Naive B cell (primary cell): Measurements from ENCODE around the gene PLA2G6. TPM values are rescaled to one million over a fixed set of nuclear protein-coding genes. Genes with fewer than 3 reads are reported as not detected.
A peak's percentile ranks its signal among the peaks of the same experiment; 100 is the strongest.

Source experiments
- ATAC-seq, 2 donors: fragments of 150-1000 bp; cut with Tn5 transposase; 2 replicates each; pipeline ENCODE4 v1.10.0; 2021; ENCODE audit warnings: low read depth in 2 of 2, mild to moderate bottlenecking in 2 of 2, moderate library complexity in 2 of 2
- DNase-seq: peaks from one replicate; pipeline ENCODE4 v3.0.0; 2022
- H3K27ac Mint-ChIP-seq, 6 donors: one replicate each; pipeline ENCODE4 v1.8.0; 2020 to 2022; ENCODE audit warnings: mild to moderate bottlenecking in 6 of 6, mixed read lengths in 6 of 6, moderate library complexity in 5 of 6, inconsistent platforms in 2 of 6
- H3K27me3 Mint-ChIP-seq, 3 donors: one replicate each; pipeline ENCODE4 v1.8.0; 2021 to 2022; ENCODE audit warnings: mixed read lengths in 3 of 3, mild to moderate bottlenecking in 1 of 3
- H3K36me3 Mint-ChIP-seq, 2 donors: one replicate each; pipeline ENCODE4 v1.8.0; 2020 to 2022; ENCODE audit warnings: mixed read lengths in 2 of 2, inconsistent platforms in 1 of 2, mild to moderate bottlenecking in 1 of 2
- H3K4me1 Mint-ChIP-seq, 3 donors: one replicate each; pipeline ENCODE4 v1.8.0; 2020 to 2022; ENCODE audit warnings: mixed read lengths in 3 of 3, inconsistent platforms in 1 of 3, mild to moderate bottlenecking in 1 of 3, moderate library complexity in 1 of 3
- H3K4me3 Mint-ChIP-seq, 8 donors: one replicate each; pipeline ENCODE4 v1.8.0; 2020 to 2022; ENCODE audit warnings: mild to moderate bottlenecking in 8 of 8, mixed read lengths in 8 of 8, moderate library complexity in 8 of 8, inconsistent platforms in 2 of 8
- H3K9me3 Mint-ChIP-seq, 7 donors: one replicate each; pipeline ENCODE4 v1.8.0; 2020 to 2022; ENCODE audit warnings: mixed read lengths in 7 of 7, mild to moderate bottlenecking in 5 of 7, inconsistent platforms in 2 of 7, moderate library complexity in 1 of 7
- polyA plus RNA-seq, 6 donors: library from polyadenylated mRNA; unstranded; fragments of 300-500 nt; fragmentation: Illumina TruSeq; gene quantifications; one replicate each; pipeline ENCODE4 v1.2.3, GENCODE V29; 2021; ENCODE audit warnings: low read depth in 6 of 6

PLA2G6 gene
- polyA plus RNA-seq, 6 donors from 2014 or later = 2.7 to 7.6 (median 3.9) TPM; not detected in 1

DNA sequence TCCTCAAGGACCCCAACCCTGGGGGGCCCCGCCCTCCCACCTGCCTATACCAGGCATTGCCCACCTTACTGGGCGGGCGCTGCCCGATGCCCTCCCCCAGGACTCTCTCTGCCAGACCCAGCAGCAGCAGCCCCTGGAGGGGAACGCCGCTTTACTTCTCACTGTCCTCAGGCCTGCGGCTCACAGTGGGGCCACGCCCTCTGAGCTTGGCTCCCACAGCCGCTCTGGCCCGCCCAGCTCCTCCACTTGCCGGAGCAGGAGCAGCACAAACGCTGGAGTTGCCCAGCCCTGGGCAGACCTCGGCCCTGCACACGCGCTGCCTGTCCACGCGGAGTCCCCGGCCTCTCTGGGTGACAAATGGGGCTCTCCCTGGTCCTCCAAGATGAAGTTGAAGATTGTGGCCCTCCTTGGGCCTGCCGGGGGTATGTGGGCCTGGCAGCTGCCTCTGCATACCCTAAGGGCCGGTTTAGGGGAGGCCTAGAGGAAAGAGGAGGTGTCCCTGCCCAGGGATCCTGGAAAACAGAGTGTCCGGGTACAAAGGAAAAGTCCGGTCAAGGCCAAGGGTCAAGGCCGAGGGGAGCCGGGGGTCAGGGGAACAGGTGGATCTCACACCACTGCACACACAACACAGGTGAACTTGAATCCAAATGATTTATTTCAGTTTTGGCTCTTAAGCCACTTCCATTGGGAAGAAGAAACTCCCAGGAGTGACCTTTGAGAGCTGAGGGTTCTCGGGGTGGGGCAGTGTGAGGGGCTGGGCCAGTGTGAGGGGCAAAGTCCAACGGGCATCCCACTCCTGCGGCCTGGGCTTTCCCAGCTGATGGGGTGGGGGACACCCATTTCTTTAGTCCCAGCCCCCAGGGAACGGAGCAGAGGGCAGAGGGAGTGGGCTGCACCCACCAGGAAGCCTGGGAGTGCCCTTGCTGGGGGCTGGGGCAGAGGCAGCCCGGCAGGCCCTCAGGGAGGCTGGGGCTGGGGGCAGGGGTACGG, 70.5 kb downstream of the PLA2G6 start:
- ATAC-seq = no peak
- H3K4me1 Mint-ChIP-seq = peaks cover 5 to 10% (median 7%) of the 10 kb centered on the region in 3 donors
- no peak for DNase-seq
- H3K27ac Mint-ChIP-seq = no peak overlapping the region
- no peaks in the 10 kb centered on the region for H3K9me3 Mint-ChIP-seq
- H3K4me3 Mint-ChIP-seq = peak overlapping the region in 1 of 8 donors; percentile 29
- H3K27me3 Mint-ChIP-seq = no peaks in the 10 kb centered on the region
- H3K36me3 Mint-ChIP-seq = peaks cover 0 to 7% of the 10 kb centered on the region in 2 donors

DNA sequence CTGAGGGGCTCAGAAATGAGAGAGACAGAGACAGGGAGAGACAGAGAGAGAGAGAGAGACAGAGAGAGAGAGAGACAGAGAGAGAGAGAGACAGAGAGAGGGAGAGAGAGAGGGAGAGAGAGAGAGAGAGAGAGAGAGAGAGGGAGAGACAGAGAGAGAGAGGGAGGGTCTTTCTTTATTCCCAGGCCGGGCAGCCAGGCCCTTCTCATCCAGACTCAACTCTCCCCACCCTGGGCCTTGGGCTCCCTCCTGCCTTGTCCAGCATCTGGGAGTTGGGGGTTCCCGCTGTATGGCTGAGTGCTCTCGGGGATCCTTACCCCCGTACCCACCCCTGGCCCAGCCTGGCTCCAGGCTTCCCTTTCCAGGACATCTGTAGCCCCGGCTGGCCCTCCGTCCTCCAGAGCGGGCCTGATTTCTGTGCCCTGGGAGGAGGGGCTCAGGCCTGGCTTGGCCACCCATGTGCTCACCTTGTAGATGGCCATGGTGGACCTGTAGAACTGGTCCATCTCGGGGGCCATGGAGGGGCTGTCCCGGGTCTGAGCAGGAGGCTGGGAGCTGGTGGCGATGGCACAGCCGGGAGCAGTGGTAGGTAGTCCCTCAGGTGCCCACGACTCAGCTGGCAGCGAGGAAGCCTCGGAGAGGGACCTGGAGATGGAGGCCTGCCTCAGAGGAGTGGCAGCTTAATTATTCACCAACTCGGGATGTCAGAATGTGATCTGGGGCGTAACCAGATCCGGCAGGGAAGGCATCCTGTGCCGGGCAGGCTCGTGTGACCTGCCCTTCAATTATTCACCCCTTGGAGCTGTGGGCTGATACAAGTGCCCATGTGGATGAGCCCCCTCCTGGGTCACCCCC, 71.4 kb downstream of the PLA2G6 start, which contains the start of gene BAIAP2L2:
Gene BAIAP2L2, minus strand, starts transcription at position 677 of the 855 bp plus-strand sequence. Its CDS starts 159 bp downstream, at position 518.
- ATAC-seq (no peak), DNase-seq (no peak)
- no peaks in the 10 kb centered on the region for H3K27me3 Mint-ChIP-seq
- H3K9me3 Mint-ChIP-seq = no peaks in the 10 kb centered on the region
- H3K4me3 Mint-ChIP-seq = peak within 1 kb of the TSS in 1 of 8 donors; percentile 29
- H3K27ac Mint-ChIP-seq = peak within 1 kb of the TSS in 3 of 6 donors; percentile 62 to 96 (median 87)
- peaks cover 5 to 10% (median 7%) of the 10 kb centered on the region in 3 donors for H3K4me1 Mint-ChIP-seq
- peaks cover 0 to 7% of the 10 kb centered on the region in 2 donors for H3K36me3 Mint-ChIP-seq

DNA sequence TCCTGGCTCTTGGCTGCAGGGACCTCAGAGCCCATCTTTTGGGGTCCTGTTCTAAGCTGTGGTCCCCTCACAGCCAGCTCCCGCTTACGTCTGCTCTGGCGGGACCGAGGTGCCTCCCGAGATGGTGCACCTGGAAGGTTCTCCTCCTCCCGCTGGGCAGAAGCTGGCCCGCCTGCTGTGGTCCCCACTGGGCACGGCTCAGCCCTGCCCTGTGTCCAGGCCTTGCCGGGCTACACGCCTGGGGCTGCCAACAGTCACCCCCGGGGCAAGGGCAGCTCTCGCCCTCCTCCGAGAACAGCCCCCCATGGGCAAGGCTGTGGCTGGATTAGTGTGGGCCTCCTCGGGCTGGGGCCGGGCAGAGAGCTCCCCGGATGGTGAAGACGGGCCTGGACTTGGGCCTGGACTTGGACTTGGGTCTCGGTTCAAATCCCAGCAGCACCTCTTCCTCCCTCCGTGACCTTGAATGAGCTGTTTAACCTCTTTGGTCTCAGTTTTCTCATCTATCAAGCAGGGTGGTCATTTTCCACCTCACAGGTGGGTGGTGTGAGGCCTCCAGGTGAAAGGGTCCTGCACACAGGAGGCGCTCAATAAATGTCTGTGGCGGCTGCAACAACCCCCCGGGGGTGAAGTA, 72.1 kb downstream of the PLA2G6 start:
- DNase-seq = no peak
- H3K4me3 Mint-ChIP-seq = no peak overlapping the region

DNA sequence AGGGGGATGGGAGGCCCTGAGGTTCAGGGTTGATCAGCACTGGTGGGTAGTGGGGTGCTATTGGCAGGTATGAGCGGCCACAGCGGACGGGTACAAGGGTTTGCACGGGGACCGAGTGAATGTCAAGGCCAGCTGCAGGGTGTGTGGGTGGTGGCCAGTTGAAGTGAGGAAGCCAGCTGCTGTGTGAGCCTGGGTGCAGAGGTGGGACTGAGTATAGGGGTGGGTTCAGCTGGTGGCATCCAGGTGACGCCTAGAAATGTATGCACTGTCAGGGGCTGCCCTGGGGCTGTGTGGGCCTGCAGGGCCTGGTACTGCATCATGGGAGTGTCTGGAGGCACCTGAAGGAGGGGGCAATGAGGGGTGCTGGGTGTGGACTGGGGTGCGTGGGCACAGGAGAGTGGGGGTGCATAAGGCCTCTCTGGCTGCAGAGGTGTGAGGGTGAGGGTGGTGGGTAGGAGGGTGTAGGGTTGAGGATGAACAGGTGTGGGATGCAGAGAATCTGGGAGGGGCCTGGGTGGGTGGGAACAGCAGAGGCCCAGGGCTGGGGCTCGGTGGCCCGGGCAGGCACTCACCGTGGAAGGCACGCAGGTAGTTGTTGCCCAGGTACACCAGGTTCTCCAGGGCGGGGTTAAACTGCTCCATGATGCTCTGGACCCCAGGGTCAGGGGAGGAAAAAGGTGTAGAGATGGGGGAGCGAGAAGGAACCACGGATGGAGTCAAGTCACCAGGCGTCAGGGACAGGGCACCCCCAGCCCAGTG, 72.9 kb downstream of the PLA2G6 start:
- no peaks in the 10 kb centered on the region for H3K27me3 Mint-ChIP-seq
- peak overlapping the region in 1 of 8 donors; percentile 1 for H3K4me3 Mint-ChIP-seq
- no peak for DNase-seq
- no peaks in the 10 kb centered on the region for H3K9me3 Mint-ChIP-seq
- H3K36me3 Mint-ChIP-seq = peaks cover 0 to 7% of the 10 kb centered on the region in 2 donors
- peaks cover 5 to 10% (median 7%) of the 10 kb centered on the region in 3 donors for H3K4me1 Mint-ChIP-seq
- ATAC-seq = peak in 1 of 2 donors; percentile 20
- peak overlapping the region in 1 of 6 donors; percentile 56 for H3K27ac Mint-ChIP-seq

More for the DNA sequence above, 72.1 kb downstream of the PLA2G6 start:
- Mint-ChIP-seq H3K27ac (peak overlapping the region in 3 of 6 donors; percentile 54 to 96 (median 87)), H3K36me3 (peaks cover 0 to 7% of the 10 kb centered on the region in 2 donors), H3K27me3 (no peaks in the 10 kb centered on the region), H3K4me1 (peaks cover 6 to 9% (median 8%) of the 10 kb centered on the region in 3 donors), H3K9me3 (no peaks in the 10 kb centered on the region)
- ATAC-seq = no peak

DNA sequence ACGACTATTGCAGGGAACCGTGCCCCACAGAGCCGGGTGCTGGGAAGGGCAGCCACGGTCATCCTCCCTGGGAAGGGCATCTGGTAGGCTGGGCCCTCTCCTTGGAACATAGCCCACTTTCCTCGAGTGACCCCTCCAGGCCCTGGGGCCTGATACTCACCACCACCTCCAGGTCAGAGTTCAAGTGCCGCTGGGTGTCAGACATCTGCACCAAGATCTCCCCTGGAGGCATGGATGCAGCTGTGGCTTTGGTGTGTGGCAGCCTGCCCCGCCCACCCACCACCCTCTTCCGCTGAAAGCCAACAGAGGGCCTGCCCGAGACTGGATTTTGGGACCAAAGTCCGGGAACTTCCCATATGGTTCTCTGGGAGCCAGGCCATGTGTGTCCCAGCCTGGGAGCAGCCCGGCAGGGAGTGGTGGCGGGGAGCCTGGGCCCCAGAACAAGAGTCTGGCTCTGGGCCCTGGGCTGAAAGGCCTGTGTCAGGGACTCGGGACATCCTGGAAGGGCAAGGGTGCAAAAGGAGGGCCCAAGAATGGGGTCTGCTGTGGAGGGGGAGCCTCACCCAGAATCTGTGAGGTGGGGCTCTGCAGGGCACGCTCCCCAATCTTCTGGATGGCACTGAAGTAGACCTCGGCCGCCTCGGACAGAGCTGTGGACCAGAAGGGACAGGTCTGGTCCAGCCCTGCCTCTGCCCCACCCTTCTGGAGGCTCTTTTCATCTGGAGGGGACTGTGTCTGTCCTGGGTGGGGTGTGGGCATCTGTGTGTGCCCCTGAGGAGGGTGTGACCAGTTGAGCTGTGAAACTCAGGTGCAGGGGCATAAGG, 73.7 kb downstream of the PLA2G6 start:
- no peaks in the 10 kb centered on the region for H3K27me3 Mint-ChIP-seq
- H3K4me1 Mint-ChIP-seq = peaks cover 3 to 10% (median 7%) of the 10 kb centered on the region in 3 donors
- peak overlapping the region in 1 of 8 donors; percentile 15 for H3K4me3 Mint-ChIP-seq
- no peaks in the 10 kb centered on the region for H3K9me3 Mint-ChIP-seq
- no peak overlapping the region for H3K27ac Mint-ChIP-seq
- no peak for DNase-seq
- ATAC-seq = no peak
- peaks cover 0 to 4% of the 10 kb centered on the region in 2 donors for H3K36me3 Mint-ChIP-seq

DNA sequence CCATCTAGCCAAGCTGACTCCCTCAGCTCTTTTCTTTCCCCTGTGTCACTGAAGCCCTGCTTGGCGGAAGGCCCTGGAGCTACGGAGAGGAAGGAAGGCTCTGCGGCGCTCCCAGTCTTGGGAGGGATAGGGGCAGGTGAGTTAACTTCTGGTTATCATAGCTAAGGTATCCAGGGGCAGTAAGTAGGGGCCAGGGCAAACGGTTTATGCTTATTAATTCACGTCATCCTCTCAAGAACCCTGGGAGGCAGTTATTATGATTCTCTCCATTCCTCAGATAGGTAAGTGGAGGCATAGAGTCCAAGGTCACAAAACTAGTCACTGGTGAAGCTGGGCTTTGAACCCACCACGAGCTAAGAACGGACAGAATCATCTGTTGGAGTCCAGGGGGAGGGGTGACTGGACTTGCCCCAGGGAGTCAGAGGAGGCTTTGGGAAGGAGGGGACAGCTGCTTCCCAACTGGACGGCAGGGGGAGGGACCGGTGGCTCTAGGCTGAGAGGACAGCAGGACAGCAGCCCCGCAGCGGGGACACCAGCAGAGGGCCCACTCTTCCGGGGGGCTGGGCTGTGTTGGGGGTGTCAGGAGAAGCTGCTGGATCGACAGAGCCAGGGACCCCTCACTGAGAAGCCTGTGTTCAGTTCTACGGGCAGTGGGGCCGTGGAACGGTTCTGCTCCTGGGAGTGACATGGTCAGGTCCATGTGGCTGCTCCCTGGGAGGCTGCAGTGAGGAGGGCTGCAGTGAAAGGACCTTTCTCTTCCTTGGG, 74.6 kb downstream of the PLA2G6 start:
- no peak for ATAC-seq
- Mint-ChIP-seq H3K9me3 (no peaks in the 10 kb centered on the region), H3K4me1 (peaks cover 0 to 10% (median 7%) of the 10 kb centered on the region in 3 donors), H3K4me3 (no peak overlapping the region), H3K36me3 (no peaks in the 10 kb centered on the region), H3K27me3 (no peaks in the 10 kb centered on the region), H3K27ac (peak overlapping the region in 1 of 6 donors; percentile 62)
- no peak for DNase-seq

DNA sequence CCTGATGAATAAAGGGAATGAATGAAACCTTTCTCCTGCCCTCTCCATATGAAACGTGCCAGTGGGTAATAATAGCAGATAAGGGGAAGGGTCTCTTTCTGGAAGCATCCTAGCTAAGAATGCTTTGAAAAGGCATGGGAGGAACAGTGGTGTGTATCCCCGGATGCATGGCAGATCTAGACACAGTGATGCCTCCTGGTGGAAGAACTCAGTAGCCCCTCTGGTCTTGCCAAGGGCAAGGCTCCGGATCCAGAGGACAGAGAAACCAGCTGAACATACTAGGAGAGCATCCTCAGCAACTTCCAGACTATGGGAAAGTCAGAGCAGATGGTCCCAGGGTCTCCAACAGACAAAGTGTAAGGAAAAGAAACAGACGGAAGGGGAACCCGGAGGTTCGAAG, 77.5 kb downstream of the PLA2G6 start:
- no peaks in the 10 kb centered on the region for H3K9me3 Mint-ChIP-seq
- no peaks in the 10 kb centered on the region for H3K36me3 Mint-ChIP-seq
- peaks cover 0 to 10% (median 9%) of the 10 kb centered on the region in 3 donors for H3K4me1 Mint-ChIP-seq
- no peak overlapping the region for H3K4me3 Mint-ChIP-seq
- H3K27ac Mint-ChIP-seq = no peak overlapping the region
- ATAC-seq = no peak
- no peaks in the 10 kb centered on the region for H3K27me3 Mint-ChIP-seq
- no peak for DNase-seq

DNA sequence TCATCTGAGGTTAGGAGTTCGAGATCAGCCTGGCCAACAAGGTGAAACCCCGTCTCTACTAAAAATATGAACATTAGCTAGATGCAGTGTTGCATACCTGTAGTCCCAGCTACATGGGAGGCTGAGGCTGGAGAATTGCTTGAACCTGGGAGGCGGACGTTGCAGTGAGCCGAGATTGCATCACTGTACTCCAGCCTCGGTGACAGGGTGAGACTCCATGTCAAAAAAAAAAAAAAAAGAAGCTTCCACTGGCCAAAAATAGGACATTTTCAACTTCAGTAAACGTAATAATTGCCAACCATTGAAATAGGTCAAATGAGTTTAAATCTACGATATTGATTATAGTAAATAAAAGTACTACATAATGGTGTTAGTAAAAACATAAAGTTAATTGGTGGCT, 78.0 kb downstream of the PLA2G6 start:
- H3K4me3 Mint-ChIP-seq = no peak overlapping the region
- no peaks in the 10 kb centered on the region for H3K9me3 Mint-ChIP-seq
- H3K27me3 Mint-ChIP-seq = no peaks in the 10 kb centered on the region
- H3K36me3 Mint-ChIP-seq = no peaks in the 10 kb centered on the region
- DNase-seq = no peak
- no peak overlapping the region for H3K27ac Mint-ChIP-seq
- H3K4me1 Mint-ChIP-seq = peaks cover 0 to 9% (median 9%) of the 10 kb centered on the region in 3 donors
- no peak for ATAC-seq

DNA sequence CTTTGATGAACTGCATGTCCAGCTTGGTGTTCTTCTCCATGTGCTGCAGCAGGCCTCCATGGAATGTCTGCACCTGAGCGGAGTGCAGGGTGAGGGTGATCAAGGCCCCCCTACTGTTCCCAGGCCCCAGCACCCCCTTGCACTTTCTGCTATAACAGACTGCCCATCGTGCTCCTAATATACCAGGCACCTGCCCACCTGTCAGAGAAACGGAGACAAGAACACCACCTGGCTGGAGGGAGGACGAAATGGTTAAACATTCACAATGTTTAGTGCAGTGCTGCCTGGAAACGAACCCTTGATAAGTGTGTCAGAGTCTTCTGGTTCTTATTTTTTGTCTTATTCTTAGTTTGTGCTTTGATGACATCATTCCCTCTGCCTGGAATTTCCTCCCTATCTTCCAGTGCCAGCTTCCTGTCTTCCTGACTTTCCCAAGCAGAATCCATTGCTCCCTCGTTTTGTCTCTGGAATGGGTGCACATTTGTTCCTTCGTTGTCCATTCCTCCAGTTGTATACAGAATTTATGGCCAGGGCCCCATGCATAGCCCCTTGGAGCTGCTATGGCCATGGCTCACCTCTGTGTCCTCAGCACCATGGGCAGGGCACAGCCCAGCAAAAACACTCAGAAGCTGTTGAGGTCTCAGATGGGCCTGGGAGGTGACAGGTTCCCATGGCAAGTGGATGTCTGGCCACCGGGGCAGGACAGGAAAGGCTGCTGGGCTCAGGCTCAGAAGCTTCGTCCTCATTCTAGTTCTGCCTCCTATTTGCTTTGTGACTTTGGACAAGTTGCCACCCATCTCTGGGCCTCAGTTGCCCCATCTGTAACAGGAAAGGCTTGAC, 83.0 kb downstream of the PLA2G6 start:
- Mint-ChIP-seq H3K27me3 (no peaks in the 10 kb centered on the region), H3K4me1 (peaks cover 0 to 5% (median 0%) of the 10 kb centered on the region in 3 donors), H3K4me3 (peak overlapping the region in 1 of 8 donors; percentile 16), H3K36me3 (peaks cover 4 to 12% of the 10 kb centered on the region in 2 donors), H3K9me3 (no peaks in the 10 kb centered on the region), H3K27ac (peak overlapping the region in 1 of 6 donors; percentile 13)
- DNase-seq (no peak), ATAC-seq (no peak)

DNA sequence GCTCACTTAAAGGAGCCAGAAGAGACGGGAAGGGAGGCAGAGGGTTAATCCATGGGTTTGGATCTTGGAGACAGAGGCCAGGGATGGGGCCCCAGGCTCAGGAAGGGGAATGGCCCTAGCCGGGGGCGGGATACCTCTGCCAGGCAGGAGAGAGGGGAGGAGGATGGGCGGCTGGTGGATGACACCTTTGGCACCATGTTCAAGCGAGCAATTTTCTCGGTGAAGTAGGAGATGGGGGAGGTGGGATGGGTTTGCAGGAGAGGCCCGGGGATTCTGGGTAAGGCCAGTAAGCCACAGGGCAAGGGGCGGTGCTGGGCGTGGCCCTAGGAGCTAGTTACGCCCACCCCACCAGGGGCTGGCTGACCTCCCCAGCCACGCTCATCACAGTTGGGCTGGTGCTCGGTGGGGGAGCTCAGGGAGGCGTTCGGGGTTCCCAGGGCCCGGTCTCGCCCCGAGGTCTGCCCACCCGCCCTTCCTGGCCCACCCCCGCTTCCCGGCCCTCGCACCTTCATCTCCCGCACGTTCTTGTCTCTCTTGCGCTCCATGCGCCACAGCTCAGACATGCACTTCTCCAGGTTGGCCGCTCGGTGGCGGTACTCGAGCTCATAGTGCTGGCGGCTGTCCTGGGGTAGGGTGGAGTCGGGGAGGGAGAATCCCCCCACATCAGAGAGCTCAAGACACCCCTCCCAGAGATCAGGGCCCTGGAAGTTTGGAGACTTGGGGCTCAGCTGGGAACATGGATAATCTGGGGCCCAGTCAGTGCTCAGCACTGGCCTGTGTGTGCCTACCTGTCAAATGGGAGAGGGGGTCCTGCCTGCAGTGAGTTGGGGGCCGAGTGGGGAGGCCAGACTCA, 83.8 kb downstream of the PLA2G6 start:
- Mint-ChIP-seq H3K4me3 (no peak overlapping the region), H3K27ac (no peak overlapping the region), H3K36me3 (peaks cover 4 to 12% of the 10 kb centered on the region in 2 donors), H3K9me3 (no peaks in the 10 kb centered on the region), H3K4me1 (peaks cover 0 to 5% (median 0%) of the 10 kb centered on the region in 3 donors), H3K27me3 (no peaks in the 10 kb centered on the region)
- no peak for ATAC-seq
- DNase-seq = no peak
